ENCODE measurements around the gene AMBRA1. TPM values are rescaled to one million over a fixed set of nuclear protein-coding genes. Genes with fewer than 3 reads are reported as not detected.
A peak's percentile ranks its signal among the peaks of the same experiment; 100 is the strongest.

Gene AMBRA1
- total RNA-seq, 1 experiment from 2014 or later: 17.2 TPM

- DNase-seq (ENCODE audit: low read depth): peak; percentile 62
These were observed 179.9 kb downstream of the AMBRA1 start for GRCh38 chr11:46413760-46414465.

GRCh38 chr11:46410021-46410420 is 183.8 kb downstream of the AMBRA1 start:
- DNase-seq (ENCODE audit: low read depth): peak; percentile 32

- no peak for DNase-seq (ENCODE audit: low read depth)
These were observed 185.3 kb downstream of the AMBRA1 start for GRCh38 chr11:46408407-46408986.

- no peak for DNase-seq (ENCODE audit: low read depth)
These were observed 186.2 kb downstream of the AMBRA1 start for GRCh38 chr11:46407635-46408034.

GRCh38 chr11:46404476-46405017 is 189.3 kb downstream of the AMBRA1 start:
- DNase-seq (ENCODE audit: low read depth): no peak

- DNase-seq (ENCODE audit: low read depth): no peak
These were observed 190.6 kb downstream of the AMBRA1 start for GRCh38 chr11:46402957-46403902.

- no peak for DNase-seq (ENCODE audit: low read depth)
These were observed 196.3 kb downstream of the AMBRA1 start for GRCh38 chr11:46397526-46397925.

GRCh38 chr11:46393759-46394158 is 200.1 kb downstream of the AMBRA1 start:
- DNase-seq (ENCODE audit: low read depth): no peak

- DNase-seq (ENCODE audit: low read depth): no peak
These were observed 200.6 kb downstream of the AMBRA1 start for GRCh38 chr11:46393231-46393616.

- DNase-seq (ENCODE audit: low read depth): peak; percentile 73
These were observed 201.2 kb downstream of the AMBRA1 start for GRCh38 chr11:46392421-46393230.

GRCh38 chr11:46391578-46392420 is 202.0 kb downstream of the AMBRA1 start, which contains the start of gene CHRM4:
Gene CHRM4 (minus strand): TSS chr11:46391776. CDS start chr11:46386557, 5,219 bp downstream.
- DNase-seq (ENCODE audit: low read depth): peak; percentile 59

- no peak for DNase-seq (ENCODE audit: low read depth)
These were observed 202.6 kb downstream of the AMBRA1 start for GRCh38 chr11:46391186-46391577.

GRCh38 chr11:46390331-46391171 is 203.3 kb downstream of the AMBRA1 start:
- DNase-seq (ENCODE audit: low read depth): no peak

GRCh38 chr11:46389450-46390330 is 204.1 kb downstream of the AMBRA1 start:
- DNase-seq (ENCODE audit: low read depth): peak; percentile 73

- DNase-seq (ENCODE audit: low read depth): no peak
These were observed 205.0 kb downstream of the AMBRA1 start for GRCh38 chr11:46388619-46389449.

- DNase-seq (ENCODE audit: low read depth): no peak
These were observed 205.8 kb downstream of the AMBRA1 start for GRCh38 chr11:46387919-46388618.

Data from HT1080 (cell line).